PC-3 (cell line): ENCODE results near the gene KIF1B. TPM values are rescaled to one million over a fixed set of nuclear protein-coding genes. Genes with fewer than 3 reads are reported as not detected.

Experiments
- ATAC-seq: fragments of 200-7000 bp; cut with Tn5 transposase; 2 replicates; pipeline ENCODE4 v1.9.1; 2020; ENCODE audit warnings: mild to moderate bottlenecking, moderate library complexity
- BruUV-seq: library from RNA; stranded (reverse); fragments of 400-500 nt; replicated peaks from 2 replicates; lab custom pipeline; 2021; lab: Mats Ljungman, UMichigan
- CTCF ChIA-PET: fragments of 300-600 bp; sonication (Branson Sonifier 250); formaldehyde crosslinking; loops from one replicate; lab custom pipeline; 2022; ENCODE audit warnings: antibody characterized with exemption; lab: Charles Lee
- POLR2A ChIA-PET: fragments of 300-600 bp; sonication (Branson Sonifier 250); formaldehyde crosslinking; loops from one replicate; lab custom pipeline; 2022; ENCODE audit warnings: antibody characterized with exemption; ENCODE audit not compliant: unreplicated experiment; lab: Charles Lee
- DNase-seq: peaks from one replicate; pipeline ENCODE4 v3.0.0-alpha.2; 2015
- H2AFZ ChIP-seq: fragments of 300-600 bp; sonication (generic); 2 replicates; pipeline ENCODE4 v1.6.0; 2016; ENCODE audit warnings: antibody characterized with exemption, low read length
- H3F3A ChIP-seq: fragments of 300-600 bp; sonication (generic); one replicate; pipeline ENCODE4 v1.6.0; 2017; ENCODE audit warnings: antibody characterized with exemption, low read length, control low read depth, mild to moderate bottlenecking; ENCODE audit not compliant: unreplicated experiment
- H3K27ac ChIP-seq: fragments of 300-600 bp; sonication (generic); 2 replicates; pipeline ENCODE4 v1.5.1; 2016; ENCODE audit warnings: mild to moderate bottlenecking, low read length
- H3K27me3 ChIP-seq: fragments of 300-600 bp; sonication (generic); 2 replicates; pipeline ENCODE4 v1.6.1; 2016; ENCODE audit warnings: low read length, mixed read lengths
- H3K36me3 ChIP-seq: fragments of 300-600 bp; sonication (generic); 2 replicates; pipeline ENCODE4 v1.6.1; 2016; ENCODE audit warnings: low read depth, mixed run types, low read length, mixed read lengths
- H3K4me1 ChIP-seq: fragments of 300-600 bp; sonication (generic); 2 replicates; pipeline ENCODE4 v1.5.1; 2016; ENCODE audit warnings: low read length; ENCODE audit not compliant: insufficient read depth
- H3K4me2 ChIP-seq: fragments of 300-600 bp; sonication (generic); 2 replicates; pipeline ENCODE4 v1.6.0; 2016; ENCODE audit warnings: low read length
- H3K4me3 ChIP-seq: fragments of 300-600 bp; sonication (generic); 2 replicates; pipeline ENCODE4 v1.5.1; 2016; ENCODE audit warnings: mild to moderate bottlenecking, low read length, mixed read lengths
- H3K79me2 ChIP-seq: fragments of 300-600 bp; sonication (generic); 2 replicates; pipeline ENCODE4 v1.6.1; 2017; ENCODE audit warnings: low read length, mixed read lengths
- H3K9ac ChIP-seq: fragments of 300-600 bp; sonication (generic); 2 replicates; pipeline ENCODE4 v1.6.0; 2016; ENCODE audit warnings: mild to moderate bottlenecking, low read length
- H3K9me2 ChIP-seq: fragments of 300-600 bp; sonication (generic); replicated peaks from 2 replicates; pipeline ENCODE4 v1.6.1; 2016; ENCODE audit warnings: mixed run types, low read length, mixed read lengths
- H3K9me3 ChIP-seq: fragments of 300-600 bp; sonication (generic); 2 replicates; pipeline ENCODE4 v1.6.1; 2016; ENCODE audit warnings: low read length, mixed read lengths
- H4K20me1 ChIP-seq: fragments of 300-600 bp; sonication (generic); 2 replicates; pipeline ENCODE4 v1.6.1; 2016; ENCODE audit warnings: low read length, mixed read lengths
- CTCF ChIP-seq: fragments of 300-600 bp; sonication (generic); conservative IDR thresholded peaks from 2 replicates; pipeline ENCODE4 v1.5.1; 2017; ENCODE audit warnings: antibody characterized with exemption, low read depth, mild to moderate bottlenecking, low read length
- EZH2phosphoT487 ChIP-seq: fragments of 300-600 bp; sonication (generic); IDR thresholded peaks from 2 replicates; pipeline ENCODE4 v1.6.1; 2018; ENCODE audit warnings: mild to moderate bottlenecking, antibody characterized with exemption, low read length, borderline replicate concordance
- intact Hi-C: fragments of 100-400 bp; cut with micrococcal nuclease; formaldehyde crosslinking; loops from 2 replicates; pipeline ENCODE4 v1.9.0; 2023
- microRNA-seq: library from miRNA; unstranded; fragments of <30 nt; microRNA quantifications from one replicate; pipeline ENCODE4 v1.1.0, GENCODE V29; 2020; ENCODE audit not compliant: unreplicated experiment
- total RNA-seq: library from RNA; depleted of rRNA; stranded (reverse); fragments of >200 nt; gene quantifications from 2 replicates; pipeline ENCODE4 v1.2.3, GENCODE V29; 2014; rRNA removed

KIF1B gene
- total RNA-seq, 1 experiment from 2014 or later: 21.4 TPM

DNA sequence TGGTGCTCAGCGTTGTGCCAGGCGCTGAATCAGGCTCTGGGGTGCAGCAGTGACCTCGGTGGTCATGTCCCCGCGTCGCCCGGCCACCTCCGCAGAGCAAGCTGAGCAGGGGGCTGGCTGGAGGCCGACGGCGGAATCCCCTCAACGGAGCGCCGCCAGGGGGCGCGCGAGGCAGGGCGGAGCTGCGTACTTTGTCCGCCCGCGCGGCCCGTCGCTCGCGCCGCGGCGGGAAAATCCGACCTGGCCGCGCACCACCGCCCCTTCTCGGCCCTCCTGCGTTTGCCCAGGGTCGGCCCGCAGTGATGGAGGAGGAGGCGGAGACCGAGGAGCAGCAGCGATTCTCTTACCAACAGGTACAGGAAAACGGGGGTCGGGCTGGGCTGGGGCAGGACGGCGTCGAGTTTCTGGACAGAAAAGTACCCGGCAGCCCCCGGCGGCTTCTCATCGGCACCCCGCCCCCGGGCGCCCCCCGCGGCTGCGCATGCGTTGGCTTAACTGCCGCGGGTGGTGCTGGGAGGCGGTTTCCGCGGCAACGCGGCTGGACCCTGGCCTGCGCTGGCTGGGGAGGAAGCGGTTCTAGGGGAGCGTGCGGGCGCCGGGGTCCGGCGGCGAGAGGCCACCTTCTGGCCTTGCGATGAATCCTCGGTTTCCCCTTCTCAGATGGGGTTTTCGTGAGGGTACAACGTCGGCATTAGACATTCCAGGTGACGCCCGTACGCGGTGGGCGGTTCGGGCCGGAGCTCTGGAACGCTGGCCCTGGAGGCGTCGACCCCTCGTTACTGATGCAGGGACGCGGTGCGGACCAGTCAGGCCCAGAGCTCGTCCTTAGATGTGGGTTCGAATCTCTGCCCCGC is 220.1 kb downstream of the KIF1B start, which contains the start of gene CENPS:
Gene CENPS, plus strand, starts transcription at position 218 of the 854 bp plus-strand sequence. Its CDS starts 85 bp downstream, at position 303.
- Histone ChIP-seq H3K36me3 (no peaks in the 10 kb centered on the region), H3K4me2 (peak within 1 kb of the TSS; percentile 98), H3K27me3 (no peaks in the 10 kb centered on the region), H3K9me3 (no peaks in the 10 kb centered on the region), H4K20me1 (no peaks in the 10 kb centered on the region), H3F3A (no peaks in the 10 kb centered on the region), H3K79me2 (peaks cover 16% of the 10 kb centered on the region), H2AFZ (peak within 1 kb of the TSS; percentile 98), H3K27ac (peak within 1 kb of the TSS; percentile 71), H3K4me3 (peak within 1 kb of the TSS; percentile 85), H3K4me1 (peaks cover 8% of the 10 kb centered on the region; the same call in 1 of the 2 replicates), H3K9ac (peak within 1 kb of the TSS; percentile 88), H3K9me2 (no peaks in the 10 kb centered on the region)
- DNase-seq: peak; percentile 88
- intact Hi-C loops: loop anchor here (1.0 kb wide), 2 partner anchors 42 to 64 kb away; partner anchors contain the start of gene DFFA
- BruUV-seq: no TSS peak
- CTCF ChIA-PET: interaction anchor here (0.7 to 1.9 kb wide), 2 partner anchors 43 to 170 kb away, joined by 4 to 7 read pairs; no protein-coding TSS in a partner anchor
- POLR2A ChIA-PET: interaction anchor here (0.6 kb wide), 1 partner anchor 18 kb away, joined by 3 read pairs; no protein-coding TSS in a partner anchor
- TF ChIP-seq EZH2phosphoT487: no peak
- TF ChIP-seq CTCF: peak; percentile 90
- peak; percentile 87 for ATAC-seq

Small RNA genes lying within 50 kb of the gene (microRNA-seq; reads per million reads assigned to microRNA genes)
- gene MIR1273D: not detected

Other genes with a start within 250 kb of the KIF1B start
- 6.0 and 7.5 TPM in 2 replicates for gene RBP7, start 213.3 kb upstream of the KIF1B start, total RNA-seq
- gene UBE4B, start 177.6 kb upstream of the KIF1B start, total RNA-seq: 37.9 and 42.1 TPM in 2 replicates
- gene PGD, start 188.5 kb downstream of the KIF1B start, total RNA-seq: 150 and 162 TPM in 2 replicates
- gene CENPS, start 219.9 kb downstream of the KIF1B start, total RNA-seq: 16.3 and 19.5 TPM in 2 replicates
- gene CORT, start 239.5 kb downstream of the KIF1B start, total RNA-seq: 1.2 TPM in 1 of 2 replicates, not detected in the other